Stimulated activated CD4-positive, alpha-beta T cell treated with anti-CD3 and anti-CD28 coated beads, Interleukin-4, amount 100 ng/mL, for 24 hours (primary cell): ENCODE results near the gene CFTR.
"Not testable (repeated sequence)": the region's sequence is repeated elsewhere in the genome, so short reads cannot be mapped to it uniquely, and the experiment has no call there.

Source experiments
- DNase-seq: peaks from one replicate; pipeline ENCODE4 v3.0.0-alpha.2; 2020

The CFTR gene

GRCh38 chr7:117692338-117692737, 212.5 kb downstream of the CFTR start:
- no peak for DNase-seq

DNA sequence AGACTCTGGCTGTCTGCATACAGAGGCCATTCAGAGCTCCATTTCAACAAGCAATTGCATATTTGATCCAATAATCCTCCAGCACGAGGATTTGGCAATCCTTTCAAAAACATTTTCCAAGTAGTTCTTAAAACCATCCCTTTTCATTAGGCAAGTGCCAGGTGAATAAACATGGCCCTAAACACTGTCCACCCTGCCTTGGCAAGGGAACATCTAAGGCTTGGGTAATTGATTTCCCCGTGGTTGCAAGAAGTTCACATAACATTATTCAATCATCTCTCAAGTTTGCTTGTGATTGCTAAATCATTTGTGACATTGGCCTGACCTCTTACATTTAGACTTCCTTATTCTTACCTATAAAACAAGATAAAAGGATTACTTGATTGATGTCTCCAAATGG, 218.2 kb downstream of the CFTR start:
- no peak for DNase-seq

- DNase-seq, result no peak
Observed at GRCh38 chr7:117704063-117704462, 224.2 kb downstream of the CFTR start.

GRCh38 chr7:117705630-117706029, 225.8 kb downstream of the CFTR start:
- DNase-seq, result no peak

DNA sequence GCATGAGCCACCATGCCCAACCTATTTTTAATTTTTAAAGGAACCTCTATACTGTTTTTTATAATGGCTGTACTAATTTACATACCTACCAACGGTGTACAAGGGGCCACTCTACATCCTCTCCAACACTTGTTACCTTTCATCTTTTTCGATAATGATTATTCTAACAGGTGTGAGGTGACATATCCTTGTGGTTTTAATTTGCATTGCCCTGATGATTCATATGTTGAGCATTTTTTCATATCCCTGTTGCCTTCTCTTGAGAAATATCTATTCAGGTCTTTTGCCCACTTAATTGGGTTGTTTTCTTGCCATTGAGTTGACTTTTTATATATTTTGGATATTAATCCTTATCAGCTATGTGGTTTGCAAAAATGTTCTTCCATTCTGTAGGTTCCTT, 226.4 kb downstream of the CFTR start:
- no peak for DNase-seq

DNA sequence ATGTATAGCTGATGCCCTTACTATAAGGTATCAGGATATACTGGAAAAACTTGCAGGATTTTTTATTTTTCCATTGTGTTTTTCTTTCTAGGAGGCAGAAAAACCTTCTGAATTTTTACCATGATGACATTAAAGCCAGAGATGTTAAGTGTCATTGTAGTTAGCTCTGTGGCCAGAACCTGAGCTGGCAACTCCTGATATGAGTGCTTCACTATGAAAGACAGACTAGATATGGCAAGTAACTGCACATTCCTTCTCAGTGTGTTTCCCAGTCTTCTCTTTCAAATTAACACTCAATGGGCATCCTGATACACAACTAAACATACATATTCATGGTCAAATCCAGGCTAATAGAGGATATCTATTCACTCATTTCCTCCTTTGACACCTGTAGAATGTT, 227.3 kb downstream of the CFTR start:
- DNase-seq, result no peak

GRCh38 chr7:117708173-117708572, 228.3 kb downstream of the CFTR start:
- DNase-seq, result not testable (repeated sequence)

DNA sequence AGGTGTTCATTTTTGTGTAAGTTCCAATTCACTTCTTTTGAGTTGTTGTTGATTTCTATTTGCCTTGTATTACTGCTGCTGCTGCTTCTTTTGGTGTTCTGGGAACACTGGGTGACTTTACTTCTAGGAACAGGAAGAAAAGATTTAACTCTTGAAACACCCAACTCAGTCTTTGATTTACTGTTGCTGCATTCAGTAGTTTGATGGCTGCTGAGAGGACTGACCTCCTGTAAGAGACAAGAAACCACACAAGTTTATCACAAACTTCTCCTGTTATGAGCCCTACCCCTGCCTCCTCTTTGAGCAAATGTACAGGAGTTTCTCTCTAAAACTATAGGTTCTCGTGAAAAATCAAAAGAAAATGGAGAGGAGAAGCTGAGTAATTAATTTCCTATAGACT, 231.7 kb downstream of the CFTR start:
- no peak for DNase-seq

DNA sequence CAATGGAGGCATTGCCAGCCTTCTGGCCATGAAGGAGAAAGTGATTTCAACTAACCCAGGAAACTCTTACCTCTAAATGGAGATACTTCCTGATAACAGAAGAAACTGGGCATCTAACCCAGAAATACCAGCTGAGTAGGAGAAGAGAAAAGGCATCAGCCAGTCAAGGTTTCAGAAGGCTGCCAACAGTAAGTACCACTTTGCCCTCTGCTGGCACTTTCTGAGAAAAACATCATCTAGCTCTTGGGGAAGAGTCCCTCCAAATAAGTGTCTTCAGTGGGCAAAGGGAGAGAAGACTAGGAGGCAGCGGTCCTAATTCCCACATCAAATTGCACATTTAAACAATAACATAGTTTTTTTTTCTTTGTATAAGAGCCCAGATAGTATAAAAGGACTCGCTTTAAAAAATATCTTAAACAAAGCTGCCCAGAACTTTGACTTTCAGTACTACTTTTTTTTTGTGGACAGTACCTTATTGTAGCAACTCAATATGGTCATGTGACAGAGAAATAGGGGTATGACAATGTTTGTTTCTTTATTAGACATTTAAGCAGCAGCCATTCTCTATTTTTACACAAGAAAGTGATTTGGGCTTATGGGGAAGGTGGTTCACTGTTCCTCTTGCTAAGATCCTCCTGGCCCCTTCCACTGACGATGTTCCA, 236.1 kb downstream of the CFTR start:
- no peak for DNase-seq

GRCh38 chr7:117716707-117717299, 237.0 kb downstream of the CFTR start:
- no peak for DNase-seq

GRCh38 chr7:117717357-117717756, 237.5 kb downstream of the CFTR start:
- no peak for DNase-seq
